SU-DHL-6 (cell line): ENCODE data around the gene CD99L2.

Source experiments
- CTCF ChIP-seq: fragments of 200-600 bp; sonication (generic); IDR thresholded peaks from one replicate; pipeline ENCODE4 v1.5.1; 2017; ENCODE audit warnings: antibody characterized with exemption, mild to moderate bottlenecking, low read length, moderate library complexity; ENCODE audit not compliant: insufficient read depth, poor library complexity, severe bottlenecking
- EZH2phosphoT487 ChIP-seq: fragments of 200-600 bp; sonication (generic), shearing (Covaris generic); conservative IDR thresholded peaks from 2 replicates; pipeline ENCODE4 v1.6.1; 2018; ENCODE audit warnings: mild to moderate bottlenecking, antibody characterized with exemption, low read length, moderate library complexity, mixed read lengths

- TF ChIP-seq CTCF (no peak), EZH2phosphoT487 (no peak)
These were observed 806 bp upstream of the CD99L2 start for GRCh38 chrX:150899191-150899757.
